HFF-Myc (cell line): ENCODE data around the gene WDR18.

Experiments used
- DNase-seq: peaks from one replicate; pipeline ENCODE4 v3.0.0-alpha.2; 2011; ENCODE audit warnings: low read depth; ENCODE audit errors: extremely low read depth
- H3K4me3 ChIP-seq: replicated peaks from 2 replicates; pipeline ENCODE4 v1.5.1; 2011; ENCODE audit warnings: low read depth, mild to moderate bottlenecking, control low read depth, low read length
- CTCF ChIP-seq: IDR thresholded peaks from 2 replicates; pipeline ENCODE4 v1.5.1; 2012; ENCODE audit warnings: mild to moderate bottlenecking, low read depth, low read length, control low read depth; ENCODE audit errors: missing control alignments

WDR18 gene

GRCh38 chr19:950352-951066 is 33.6 kb upstream of the WDR18 start:
- no peak for DNase-seq
- no peak for TF ChIP-seq CTCF
- no peak overlapping the region for H3K4me3 ChIP-seq

GRCh38 chr19:952049-952679 is 32.0 kb upstream of the WDR18 start:
- H3K4me3 ChIP-seq = no peak overlapping the region
- no peak for TF ChIP-seq CTCF
- DNase-seq = no peak

GRCh38 chr19:952680-953444 is 31.3 kb upstream of the WDR18 start:
- H3K4me3 ChIP-seq = no peak overlapping the region
- TF ChIP-seq CTCF = no peak
- DNase-seq = no peak

- TF ChIP-seq CTCF = no peak
- no peak for DNase-seq
- no peak overlapping the region for H3K4me3 ChIP-seq
Measured at GRCh38 chr19:953445-954271, 30.5 kb upstream of the WDR18 start.

GRCh38 chr19:954272-954671 is 29.9 kb upstream of the WDR18 start:
- TF ChIP-seq CTCF = no peak
- no peak overlapping the region for H3K4me3 ChIP-seq

More at GRCh38 chr19:954272-954671, 29.9 kb upstream of the WDR18 start:
- DNase-seq = no peak
